ENCODE results near the gene TGFB2.
"Not testable (repeated sequence)": the region's sequence is repeated elsewhere in the genome, so short reads cannot be mapped to it uniquely, and the experiment has no call there.

TGFB2 gene

DNA sequence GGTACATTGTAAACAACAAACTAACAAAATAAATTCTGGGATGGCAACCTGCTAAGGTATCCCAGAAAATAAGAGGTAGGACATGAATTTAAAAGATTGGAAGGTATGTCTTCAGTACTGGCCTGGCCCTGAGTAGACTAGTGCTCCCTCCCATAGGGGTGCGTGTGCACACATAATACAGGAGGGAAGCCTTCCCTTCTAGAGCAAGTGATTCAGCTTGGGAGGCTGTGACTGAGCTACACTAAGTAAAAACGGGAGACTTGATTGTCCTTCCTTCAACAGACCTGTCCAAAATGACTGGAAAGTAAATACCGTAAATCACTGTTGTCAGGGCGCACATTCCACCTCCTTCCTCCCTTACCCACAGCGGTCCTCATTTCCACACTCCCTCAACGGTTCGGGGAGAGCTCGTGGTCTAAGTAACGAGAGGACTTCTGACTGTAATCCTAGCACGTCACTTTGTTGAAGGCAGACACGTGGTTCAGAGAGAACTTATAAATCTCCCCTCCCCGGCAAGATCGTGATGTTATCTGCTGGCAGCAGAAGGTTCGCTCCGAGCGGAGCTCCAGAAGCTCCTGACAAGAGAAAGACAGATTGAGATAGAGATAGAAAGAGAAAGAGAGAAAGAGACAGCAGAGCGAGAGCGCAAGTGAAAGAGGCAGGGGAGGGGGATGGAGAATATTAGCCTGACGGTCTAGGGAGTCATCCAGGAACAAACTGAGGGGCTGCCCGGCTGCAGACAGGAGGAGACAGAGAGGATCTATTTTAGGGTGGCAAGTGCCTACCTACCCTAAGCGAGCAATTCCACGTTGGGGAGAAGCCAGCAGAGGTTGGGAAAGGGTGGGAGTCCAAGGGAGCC lies at the start of gene TGFB2:
Gene TGFB2, plus strand, starts transcription at position 523 of the 859 bp plus-strand sequence. CDS start 1,366 bp downstream, outside the sequence.
- DNase-seq, result peak; percentile 63

DNA sequence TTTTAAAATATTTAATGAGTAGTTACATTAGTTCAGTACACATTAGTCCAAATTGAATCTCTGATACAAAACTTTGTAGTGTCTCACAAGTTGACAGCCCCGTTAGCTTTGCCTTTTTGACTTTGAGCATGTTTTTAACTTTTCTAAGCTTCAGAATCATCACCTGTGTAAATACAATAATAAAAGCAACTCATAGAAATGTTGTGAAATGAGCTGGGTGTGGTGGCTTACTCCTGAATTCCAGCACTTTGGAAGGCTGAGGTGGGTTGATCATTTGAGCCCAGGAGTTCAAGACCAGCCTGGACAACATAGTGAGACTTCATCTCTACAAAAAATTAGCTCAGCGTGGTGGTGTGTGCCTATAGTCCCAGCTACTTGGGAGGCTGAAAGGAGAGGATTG lies 49.0 kb upstream of the TGFB2 start:
- DNase-seq, result no peak

DNA sequence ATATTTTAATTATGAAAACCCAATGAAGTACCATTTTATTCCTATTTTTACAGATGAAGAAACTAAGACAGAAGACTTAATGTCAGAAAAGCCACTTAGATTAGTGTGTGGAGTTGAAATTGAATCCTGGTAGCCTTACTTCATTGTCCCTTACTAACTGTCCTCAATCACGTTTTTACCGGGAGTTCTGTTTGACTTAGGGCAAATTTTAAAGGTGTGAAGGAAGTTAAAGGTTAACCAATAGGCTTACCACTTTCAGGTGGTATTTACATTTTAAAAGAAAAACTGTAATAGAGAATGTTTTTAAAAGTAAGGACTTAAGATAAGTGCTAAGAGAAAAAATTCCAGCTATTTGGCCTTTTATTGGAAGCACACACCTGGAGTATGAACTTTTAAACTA lies 47.7 kb upstream of the TGFB2 start:
- DNase-seq, result no peak

DNA sequence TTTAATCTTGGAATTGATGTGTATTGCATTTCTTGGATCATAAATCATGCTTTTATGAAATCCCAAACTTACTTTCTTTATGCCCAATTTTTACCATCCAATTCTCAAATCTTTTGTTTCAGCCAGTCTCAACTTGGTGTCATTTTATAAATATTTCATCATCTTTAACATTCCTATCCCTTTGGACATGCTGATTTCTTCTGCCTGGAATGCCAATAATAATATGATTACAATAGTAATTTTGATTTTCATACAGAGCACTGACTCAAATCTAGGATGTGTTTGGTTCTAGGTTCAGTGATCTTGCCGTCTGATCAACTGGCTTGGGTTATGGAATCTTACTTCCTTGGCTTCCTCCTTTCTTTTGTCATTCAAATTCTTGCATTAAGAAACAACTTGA lies 47.3 kb upstream of the TGFB2 start:
- DNase-seq, result no peak

DNA sequence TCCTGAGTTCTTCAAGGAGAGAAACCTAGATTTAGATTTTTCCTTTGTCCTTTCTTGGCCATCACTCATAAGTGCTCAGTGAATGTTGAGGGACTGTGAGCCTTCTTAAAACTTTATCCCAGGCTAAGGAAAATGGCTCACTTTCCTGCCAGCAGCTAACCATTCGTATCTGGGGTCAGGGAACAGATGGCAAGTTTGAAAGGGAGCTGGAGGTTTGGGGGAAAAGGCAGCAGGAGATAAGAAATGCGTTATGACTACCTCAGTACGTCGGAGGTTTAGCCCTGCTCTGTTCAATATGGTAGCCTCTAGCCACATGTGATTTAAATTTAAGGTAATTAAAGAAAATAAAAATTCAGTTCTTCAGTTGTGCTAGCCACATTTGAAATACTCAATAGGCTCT lies 46.7 kb upstream of the TGFB2 start:
- no peak for DNase-seq

DNA sequence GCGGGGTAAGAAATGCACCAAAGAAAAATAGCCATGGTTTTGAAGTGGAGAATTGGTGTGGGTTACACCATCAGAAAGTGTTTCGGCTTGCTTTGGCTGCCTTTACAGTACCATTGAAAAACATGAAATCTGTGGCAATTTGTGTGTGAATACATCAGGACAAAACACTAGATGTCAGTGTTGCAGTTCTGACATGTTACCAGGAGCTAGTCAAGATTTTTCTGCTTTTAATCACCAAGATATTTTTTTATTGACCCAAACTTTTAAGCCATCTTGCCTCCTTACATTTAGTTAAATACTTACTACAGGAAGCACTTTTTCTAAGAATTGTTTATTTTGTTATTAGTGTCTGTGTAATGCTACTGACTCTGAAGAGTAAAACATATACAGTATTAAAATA lies 45.7 kb upstream of the TGFB2 start:
- DNase-seq, result peak; percentile 65

DNA sequence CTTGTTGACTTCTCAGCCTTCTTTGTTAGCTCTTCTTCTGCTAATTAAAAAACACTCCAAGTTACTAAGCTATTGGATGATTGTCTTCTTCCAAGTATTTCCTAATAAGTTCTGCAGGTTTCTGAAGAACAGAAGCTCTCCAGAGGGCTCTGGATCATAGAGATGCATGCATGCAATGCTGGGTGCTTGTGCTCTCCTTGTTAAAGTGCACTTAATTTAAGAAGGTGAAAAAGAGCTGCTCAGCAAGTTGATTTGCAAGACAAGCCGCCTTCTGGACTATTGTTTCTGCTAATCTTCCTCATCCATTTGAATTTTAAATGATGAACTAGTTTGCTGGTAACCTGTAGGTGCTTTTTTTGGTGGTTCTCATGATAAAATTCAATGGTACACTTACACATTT lies 43.9 kb upstream of the TGFB2 start:
- DNase-seq, result no peak

DNA sequence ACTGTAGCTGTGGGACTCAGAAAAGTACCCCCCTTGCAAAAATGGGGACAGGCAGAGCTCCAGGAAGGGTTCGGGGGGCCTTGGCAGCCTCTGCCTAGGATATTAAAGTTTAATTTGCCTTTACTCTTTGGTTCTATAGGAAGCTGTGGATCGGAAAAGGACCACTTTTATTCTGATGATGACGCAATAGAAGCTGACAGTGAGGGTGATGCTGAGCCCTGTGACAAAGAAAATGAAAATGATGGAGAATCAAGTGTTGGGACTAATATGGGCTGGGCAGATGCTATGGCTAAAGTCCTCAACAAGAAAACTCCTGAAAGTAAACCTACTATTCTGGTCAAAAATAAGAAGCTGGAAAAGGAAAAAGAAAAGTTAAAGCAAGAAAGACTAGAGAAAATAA lies 43.0 kb upstream of the TGFB2 start:
- DNase-seq, result no peak

DNA sequence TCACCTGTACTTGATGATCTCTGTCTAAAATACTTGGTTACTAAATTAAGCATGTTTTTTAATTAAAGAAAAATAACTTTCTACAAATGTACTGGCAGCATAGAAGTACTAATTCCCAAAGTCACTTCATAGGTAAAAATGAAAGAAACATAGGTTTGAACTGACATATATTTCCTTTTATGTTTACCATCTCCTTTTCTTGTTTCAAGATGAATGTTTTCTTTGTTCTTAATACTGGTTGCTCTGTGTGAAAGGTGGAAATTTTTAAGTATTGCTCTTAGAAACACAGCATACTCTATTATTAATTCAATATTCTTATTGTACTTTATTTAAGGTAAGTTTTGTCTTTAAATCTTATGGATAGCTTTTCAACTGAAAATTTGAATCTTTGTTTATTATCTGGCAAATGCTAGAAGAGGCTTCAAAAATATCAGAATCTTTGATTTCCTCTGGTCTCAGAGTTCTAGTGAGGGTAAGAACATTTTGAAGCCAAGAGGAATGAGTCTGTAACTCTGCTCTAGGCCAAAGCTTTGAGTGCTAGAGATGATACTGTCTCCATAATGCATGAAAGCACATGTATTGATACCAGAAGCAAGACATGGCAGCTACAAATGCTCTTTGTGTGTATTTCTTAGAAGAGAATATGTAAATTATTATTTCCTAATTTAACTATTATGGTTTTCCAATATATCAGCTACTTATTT lies 41.8 kb upstream of the TGFB2 start:
- DNase-seq, result no peak

DNA sequence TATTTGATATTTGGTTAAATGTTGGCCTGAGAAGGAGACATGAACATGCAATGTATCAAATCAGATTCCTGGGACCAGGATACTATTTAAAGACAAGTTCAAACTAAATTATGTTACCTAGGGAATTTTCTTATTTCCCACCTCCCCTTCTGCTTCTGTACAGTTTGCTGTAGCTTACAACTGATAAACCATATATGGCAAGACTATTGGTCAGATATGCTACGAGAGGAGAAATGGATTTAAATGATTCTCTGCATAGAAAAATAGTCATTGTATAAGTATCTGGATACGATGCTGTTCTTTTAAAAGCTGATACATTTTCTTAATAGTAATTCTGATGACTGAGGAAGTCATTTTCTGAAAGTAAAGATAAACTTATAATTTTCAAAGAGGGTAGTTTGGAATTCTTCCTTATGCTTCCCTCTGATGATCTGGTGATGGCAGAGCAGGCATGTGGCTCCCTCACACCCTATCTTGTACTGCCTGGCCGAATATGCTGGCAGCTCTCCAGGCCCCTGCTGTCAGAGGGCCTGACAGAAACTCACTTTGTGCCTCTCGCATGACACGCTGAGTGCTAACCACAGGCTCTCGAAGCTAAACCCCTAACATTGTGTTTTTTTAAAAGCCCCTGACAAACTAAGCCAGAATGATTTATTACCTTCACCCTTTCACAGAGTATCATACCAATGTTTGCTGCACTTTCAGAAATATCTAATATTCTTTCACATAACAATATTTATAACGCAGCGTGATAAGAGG lies 40.7 kb upstream of the TGFB2 start:
- DNase-seq, result peak; percentile 73

DNA sequence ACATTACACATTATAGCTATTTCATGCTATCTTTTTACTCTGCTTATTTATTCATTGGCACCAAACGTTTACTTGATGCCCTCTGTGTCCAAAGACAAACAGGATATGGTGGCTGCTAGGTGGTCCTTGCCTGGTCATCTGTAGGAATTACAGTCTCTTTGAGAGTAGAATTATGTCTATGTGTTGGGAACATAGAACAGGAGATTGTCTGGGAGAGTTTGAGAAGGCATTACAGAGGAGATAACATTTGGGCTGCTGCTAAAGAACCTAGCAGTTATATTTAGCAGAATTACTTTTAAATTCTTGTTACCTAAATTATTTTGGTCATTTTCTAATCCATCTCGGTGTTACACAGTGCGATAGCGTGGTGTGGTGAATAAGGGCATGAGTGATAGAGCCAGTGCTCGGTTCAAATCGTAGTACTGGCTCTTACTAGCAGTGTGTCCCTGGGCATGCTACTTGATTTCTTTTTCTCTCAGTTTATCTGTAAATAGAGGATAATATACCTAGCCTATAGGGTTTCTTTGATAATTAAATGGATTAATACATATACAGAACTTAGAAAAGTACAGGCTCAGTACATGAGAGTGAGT lies 39.6 kb upstream of the TGFB2 start:
- DNase-seq, result no peak

DNA sequence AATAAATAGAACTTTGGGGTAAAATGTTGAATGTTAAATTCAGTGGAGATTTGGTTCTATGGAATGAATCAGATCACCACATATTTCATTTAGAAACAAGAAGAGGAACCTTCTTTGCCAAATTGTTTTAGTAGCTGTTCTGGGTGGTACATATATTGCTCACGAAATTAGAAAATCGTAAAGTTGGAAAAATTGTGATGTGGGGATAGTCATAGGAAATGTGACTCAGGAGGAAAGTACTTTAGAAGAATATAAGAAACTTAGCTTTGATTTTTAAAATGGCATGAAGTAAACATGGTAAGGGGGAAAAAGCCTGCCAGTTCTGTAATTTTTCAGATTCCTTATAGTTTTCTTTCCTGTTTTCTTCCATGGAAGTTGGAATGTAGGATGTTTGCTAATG lies 32.6 kb upstream of the TGFB2 start:
- peak; percentile 56 for DNase-seq

DNA sequence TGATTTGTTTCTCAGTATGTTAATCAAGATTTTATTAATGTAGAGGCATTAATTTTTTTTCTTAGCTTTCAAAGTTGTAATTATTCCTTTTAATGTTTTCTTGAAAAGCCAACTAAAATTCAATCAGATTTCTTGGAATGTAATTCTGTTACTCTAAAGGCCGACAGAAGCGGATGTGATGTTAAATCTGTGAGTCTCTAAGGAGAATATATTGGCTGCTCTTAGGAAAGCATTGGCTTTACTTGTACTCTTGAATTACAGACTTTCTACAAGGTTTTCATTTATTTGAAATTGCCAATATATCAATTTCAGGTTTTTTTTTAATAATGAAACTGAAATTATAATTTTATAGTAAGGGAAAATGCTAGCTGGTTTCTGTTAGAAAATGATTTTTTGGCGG lies 30.8 kb upstream of the TGFB2 start:
- DNase-seq, result no peak

DNA sequence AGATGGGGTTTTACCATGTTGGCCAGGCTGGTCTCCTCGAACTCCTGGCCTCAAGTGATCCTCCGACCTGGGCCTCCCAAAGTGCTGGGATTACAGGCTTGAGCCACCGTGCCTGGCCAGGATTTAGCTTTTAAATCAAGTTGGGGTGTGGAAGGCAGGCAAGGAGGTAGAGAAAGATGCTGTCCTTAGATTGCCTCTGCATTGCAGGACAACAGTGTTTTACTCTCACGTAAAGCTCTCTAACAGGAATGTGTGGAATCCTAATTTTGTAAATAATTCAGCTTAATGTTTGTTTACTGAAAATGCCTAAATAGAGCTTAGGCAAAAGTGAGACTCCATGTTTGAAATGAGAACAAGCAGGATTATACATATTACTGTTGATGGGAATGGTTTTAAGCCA lies 29.5 kb upstream of the TGFB2 start:
- no peak for DNase-seq

DNA sequence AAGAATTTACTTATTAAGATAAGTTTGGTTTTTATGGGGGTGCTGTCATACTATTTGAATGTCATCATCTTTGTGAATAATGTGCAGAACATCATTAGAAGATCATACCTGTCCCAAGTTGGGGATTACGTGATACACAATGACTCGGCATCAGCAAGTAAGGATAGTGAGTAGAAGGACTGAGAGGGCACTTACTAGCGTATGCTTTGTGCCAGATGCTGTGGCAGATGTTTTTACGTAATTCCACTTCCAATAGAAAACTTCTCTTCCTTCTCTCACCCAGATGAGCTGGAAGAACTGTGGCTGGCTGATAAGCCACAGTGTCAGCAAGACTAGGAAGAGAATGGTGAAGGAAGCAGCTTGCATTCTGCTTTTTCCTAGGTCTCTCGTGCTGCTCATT lies 28.1 kb upstream of the TGFB2 start:
- DNase-seq, result no peak

DNA sequence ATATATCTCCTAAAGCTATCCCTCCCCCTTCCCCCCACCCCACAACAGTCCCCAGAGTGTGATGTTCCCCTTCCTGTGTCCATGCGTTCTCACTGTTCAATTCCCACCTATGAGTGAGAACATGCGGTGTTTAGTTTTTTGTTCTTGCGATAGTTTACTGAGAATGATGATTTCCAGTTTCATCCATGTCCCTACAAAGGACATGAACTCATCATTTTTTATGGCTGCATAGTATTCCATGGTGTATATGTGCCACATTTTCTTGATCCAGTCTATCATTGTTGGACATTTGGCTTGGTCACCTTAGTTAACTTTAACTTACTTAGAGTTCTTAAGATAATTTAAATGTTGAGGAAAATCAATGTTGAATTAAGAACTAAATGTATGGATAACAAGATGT lies 25.0 kb upstream of the TGFB2 start:
- DNase-seq, result not testable (repeated sequence)

DNA sequence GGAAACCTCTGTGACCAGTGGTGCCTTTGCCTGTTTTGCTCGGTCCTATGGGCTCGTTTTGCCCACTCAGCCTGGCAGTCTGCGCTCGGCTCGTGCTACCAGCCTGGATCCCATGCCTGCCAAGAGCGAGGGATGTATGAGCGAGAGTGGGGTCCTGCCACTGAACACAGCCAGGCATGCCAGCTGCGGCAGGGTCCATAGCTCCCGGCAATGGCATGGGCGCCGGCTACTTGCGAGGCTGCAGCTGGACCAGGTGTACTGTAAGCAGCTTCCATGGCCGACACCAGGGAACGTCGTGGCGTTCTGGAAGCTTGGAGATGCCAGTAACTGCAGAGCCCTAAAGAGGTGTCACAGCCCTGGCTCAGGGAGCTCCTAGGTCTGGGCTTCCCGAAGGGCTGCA lies 22.4 kb upstream of the TGFB2 start:
- no peak for DNase-seq

DNA sequence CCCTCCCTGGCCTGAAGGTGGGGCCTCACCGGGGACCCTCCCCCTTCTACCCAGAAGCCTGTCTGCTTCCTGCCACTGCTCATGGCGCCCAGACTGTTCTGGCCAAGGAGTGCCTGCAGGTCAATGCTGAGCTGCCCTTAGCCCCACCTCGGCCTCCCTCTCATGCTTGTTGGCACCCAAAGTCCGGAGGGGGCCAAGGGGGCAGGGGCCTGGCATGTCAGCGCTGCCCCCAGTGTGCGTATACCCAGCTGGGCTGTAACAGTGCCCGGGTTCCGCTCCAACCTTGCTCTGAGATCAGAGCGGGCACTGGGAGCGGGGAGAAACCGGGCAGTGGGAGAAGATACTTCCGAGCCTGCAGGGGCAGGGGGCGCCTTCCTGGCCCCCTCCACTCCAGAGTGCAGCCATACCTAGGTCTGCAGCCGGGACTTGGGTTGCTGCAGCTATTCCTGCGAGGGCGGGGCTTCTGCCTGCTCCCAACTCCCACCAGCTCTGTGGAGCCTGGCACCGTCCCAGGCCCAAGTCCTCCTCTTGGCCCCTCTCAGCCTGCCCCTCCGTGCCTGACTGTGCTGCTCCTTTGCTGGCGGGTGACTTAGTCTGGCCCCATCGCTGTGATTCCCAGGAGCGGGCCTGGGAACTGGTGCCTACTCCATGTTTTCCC lies 21.4 kb upstream of the TGFB2 start:
- no peak for DNase-seq

DNA sequence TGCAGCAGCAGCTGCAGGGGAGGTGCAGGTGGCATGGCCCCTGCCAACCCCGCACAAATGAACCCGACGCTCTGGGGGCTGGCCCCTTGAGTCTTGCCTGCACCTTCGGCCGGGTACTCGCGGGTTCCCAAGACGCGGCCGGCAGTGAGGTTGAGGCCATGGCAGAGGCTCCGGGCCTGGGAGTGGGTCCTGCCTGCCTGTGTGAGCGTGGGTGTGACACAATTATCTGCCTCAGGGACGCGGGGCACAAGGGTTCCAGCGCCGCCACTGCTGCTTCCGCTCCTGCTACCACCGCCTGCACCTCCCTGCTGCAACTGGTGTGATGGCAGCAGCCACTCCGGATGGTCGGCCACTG lies 20.9 kb upstream of the TGFB2 start:
- no peak for DNase-seq

DNA sequence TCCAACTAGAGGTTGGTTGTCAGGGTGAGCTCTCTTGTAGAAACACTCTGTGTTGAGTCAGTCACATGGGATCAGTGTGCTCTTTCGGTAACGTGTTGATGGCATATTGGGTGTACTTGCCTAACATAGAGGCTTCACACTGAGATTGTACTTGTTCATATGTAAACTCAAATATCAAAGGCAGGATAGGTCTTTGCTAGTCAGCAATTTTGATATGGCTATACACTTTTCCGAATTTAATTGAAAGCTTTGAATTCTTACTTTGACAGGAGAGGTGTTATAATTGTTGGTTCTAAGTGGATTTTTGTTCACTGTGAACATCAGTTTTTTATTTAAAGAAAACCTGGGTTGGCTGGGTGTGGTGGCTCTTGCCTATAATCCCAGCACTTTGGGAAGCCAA lies 16.4 kb upstream of the TGFB2 start:
- no peak for DNase-seq

DNA sequence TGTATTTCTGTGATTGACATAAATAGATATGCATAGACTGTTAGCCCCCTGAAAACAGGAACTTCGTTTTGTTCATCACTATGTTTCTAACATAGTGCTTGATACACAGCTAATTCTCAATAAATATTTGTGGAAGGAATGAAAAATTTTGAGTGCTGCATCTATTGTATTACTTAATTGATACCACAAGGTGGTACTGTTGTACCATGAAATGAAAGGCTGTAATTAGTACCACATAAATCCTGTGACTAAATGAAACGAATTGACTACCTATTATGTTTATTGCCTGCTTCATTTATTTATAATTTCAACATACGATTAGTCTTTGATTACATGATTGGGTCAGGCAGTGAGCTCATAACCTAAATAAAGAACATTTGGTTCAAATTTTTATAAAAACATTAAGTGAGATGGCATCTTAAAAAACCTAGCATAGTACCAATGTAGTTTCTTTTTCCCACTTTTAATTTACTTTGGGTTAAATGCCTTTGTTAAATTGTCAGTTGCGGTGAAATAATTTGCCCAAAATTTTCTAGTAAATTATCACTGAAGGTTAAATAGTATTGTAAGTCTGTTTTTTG lies 15.0 kb upstream of the TGFB2 start:
- DNase-seq, result peak; percentile 44

DNA sequence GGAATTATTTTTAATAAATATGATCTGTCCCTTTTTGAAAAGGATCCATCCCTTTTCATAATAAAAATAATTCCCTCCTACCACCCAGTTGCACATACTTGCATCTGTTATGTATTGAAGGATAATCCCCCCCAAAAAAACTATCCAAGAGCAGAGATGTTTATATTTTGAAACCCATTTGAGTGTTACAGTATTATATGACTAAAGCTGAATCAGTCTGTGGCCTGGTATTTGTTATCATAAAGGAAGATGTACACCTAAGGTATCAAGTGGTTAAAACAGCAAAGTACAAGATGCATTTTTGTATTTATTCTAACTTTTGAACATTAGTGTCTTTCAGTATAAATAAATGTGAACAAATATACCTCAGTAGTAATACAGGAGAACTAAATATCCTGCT lies 12.7 kb upstream of the TGFB2 start:
- no peak for DNase-seq

DNA sequence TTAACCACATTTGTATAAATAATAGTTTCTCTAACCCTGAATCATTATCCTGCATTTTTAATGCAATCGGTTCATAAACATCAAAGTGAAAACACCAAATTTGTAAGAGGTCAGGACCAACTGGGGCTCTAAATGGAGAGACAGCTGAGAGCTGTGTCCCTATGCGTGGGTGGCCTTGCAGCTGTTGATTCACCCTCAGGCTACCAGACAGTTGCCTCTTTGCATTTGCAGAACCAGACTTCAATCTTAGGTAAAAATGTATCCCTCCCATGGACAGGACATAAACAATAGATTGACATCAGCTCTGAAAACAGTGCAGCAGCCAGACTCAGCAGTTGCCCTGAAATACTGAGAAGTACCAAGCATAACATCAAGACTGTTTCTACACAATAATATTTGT lies 8.8 kb upstream of the TGFB2 start:
- DNase-seq, result no peak
